SU-DHL-6 (cell line): ENCODE results near the gene MRPL42.

Experiments used
- EZH2phosphoT487 ChIP-seq: fragments of 200-600 bp; sonication (generic), shearing (Covaris generic); conservative IDR thresholded peaks from 2 replicates; pipeline ENCODE4 v1.6.1; 2018; ENCODE audit warnings: mild to moderate bottlenecking, antibody characterized with exemption, low read length, moderate library complexity, mixed read lengths
- TF ChIP-seq, protein P1 (sequence below): fragments of 200-600 bp; sonication (generic); IDR thresholded peaks from one replicate; pipeline ENCODE4 v1.5.1; 2017; ENCODE audit warnings: antibody characterized with exemption, mild to moderate bottlenecking, low read length, moderate library complexity; ENCODE audit not compliant: insufficient read depth, poor library complexity, severe bottlenecking

DNA sequence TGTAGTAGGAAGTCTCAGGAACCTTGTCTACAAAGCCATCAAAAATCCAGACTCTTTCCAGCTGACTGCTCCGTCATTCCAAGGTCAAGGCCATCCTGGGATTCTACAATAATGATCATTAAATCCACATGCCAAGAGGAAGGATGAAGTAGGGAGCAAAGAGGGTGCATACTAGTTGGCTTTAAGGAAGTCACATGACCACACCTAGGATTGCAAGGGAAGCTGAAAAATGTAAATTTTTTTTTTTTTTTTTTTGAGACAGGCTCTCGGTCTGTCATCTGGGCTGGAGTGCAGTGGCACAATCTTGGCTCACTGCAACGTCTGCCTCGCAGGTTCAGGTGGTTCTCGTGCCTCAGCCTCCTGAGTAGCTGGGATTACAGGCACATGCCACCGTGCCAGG, 7.3 kb upstream of the MRPL42 start:
- TF ChIP-seq, protein P1, sequence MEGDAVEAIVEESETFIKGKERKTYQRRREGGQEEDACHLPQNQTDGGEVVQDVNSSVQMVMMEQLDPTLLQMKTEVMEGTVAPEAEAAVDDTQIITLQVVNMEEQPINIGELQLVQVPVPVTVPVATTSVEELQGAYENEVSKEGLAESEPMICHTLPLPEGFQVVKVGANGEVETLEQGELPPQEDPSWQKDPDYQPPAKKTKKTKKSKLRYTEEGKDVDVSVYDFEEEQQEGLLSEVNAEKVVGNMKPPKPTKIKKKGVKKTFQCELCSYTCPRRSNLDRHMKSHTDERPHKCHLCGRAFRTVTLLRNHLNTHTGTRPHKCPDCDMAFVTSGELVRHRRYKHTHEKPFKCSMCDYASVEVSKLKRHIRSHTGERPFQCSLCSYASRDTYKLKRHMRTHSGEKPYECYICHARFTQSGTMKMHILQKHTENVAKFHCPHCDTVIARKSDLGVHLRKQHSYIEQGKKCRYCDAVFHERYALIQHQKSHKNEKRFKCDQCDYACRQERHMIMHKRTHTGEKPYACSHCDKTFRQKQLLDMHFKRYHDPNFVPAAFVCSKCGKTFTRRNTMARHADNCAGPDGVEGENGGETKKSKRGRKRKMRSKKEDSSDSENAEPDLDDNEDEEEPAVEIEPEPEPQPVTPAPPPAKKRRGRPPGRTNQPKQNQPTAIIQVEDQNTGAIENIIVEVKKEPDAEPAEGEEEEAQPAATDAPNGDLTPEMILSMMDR: no peak
- TF ChIP-seq EZH2phosphoT487: no peak
